Suprapubic skin (tissue), 3 donors: ENCODE data around the gene PTPRH.

Experiments used
- POLR2AphosphoS5 ChIP-seq, 3 donors: sonication (generic); formaldehyde crosslinking; IDR thresholded peaks; one replicate each; pipeline ENCODE4 v1.6.1; 2017; ENCODE audit warnings: antibody characterized with exemption in 3 of 3
- TF ChIP-seq, protein P1 (sequence below), 2 donors: fragments of 200-600 bp in 1 of 2; fragments of 450-650 bp in 1 of 2; sonication (generic) in 1 of 2; IDR thresholded peaks; one replicate each; pipeline ENCODE4 v1.5.1; 2016 to 2019; ENCODE audit warnings: antibody characterized with exemption in 2 of 2, mild to moderate bottlenecking in 1 of 2, moderate library complexity in 1 of 2

DNA sequence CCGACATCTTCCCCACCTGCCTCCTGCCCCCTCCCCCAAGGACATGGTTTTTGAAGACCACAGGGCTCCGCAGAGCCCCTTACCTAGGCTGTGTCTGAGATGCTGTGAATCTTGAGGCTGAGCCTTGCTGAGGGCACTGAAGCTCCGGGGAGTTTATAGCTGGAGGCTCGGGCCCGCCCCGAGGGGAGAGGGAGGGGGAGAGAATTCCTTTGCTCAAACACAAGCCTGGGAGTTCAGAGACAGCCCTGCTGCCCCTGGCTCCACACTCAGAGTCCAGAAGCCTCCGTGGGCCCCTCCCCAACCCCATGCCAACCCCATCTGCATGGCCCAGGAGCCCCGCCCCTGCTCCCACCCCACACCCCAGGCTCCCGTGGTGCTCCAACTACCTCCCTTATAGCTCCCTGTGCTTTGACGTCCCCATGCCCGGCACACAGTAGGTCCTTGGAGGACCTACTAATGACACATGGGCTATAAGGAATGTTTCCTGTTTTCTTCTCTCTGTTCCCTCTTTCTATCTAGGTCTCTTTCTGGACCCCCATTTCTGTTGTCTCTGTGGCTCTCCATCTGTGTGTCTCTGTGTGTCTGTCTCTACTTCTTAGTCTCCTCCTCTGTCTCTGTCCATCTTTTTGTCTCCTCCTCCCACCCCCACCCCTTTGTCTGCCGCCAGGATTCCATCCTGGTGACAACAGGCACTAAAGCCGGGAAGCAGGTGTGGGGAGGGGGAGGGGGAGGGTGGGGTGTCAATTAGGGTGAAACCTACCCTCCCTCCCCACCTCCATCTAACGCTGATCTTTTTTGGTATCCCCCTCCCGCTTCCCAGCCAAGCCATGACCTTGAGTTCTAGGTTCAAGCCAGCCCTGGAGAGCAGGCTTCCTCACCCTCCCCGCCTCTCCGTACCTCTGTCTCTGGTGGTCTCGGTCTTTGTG lies 60.0 kb downstream of the PTPRH start, which contains the start of gene TNNT1:
- TF ChIP-seq, protein P1, sequence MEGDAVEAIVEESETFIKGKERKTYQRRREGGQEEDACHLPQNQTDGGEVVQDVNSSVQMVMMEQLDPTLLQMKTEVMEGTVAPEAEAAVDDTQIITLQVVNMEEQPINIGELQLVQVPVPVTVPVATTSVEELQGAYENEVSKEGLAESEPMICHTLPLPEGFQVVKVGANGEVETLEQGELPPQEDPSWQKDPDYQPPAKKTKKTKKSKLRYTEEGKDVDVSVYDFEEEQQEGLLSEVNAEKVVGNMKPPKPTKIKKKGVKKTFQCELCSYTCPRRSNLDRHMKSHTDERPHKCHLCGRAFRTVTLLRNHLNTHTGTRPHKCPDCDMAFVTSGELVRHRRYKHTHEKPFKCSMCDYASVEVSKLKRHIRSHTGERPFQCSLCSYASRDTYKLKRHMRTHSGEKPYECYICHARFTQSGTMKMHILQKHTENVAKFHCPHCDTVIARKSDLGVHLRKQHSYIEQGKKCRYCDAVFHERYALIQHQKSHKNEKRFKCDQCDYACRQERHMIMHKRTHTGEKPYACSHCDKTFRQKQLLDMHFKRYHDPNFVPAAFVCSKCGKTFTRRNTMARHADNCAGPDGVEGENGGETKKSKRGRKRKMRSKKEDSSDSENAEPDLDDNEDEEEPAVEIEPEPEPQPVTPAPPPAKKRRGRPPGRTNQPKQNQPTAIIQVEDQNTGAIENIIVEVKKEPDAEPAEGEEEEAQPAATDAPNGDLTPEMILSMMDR (IDR thresholded peaks at IDR 0.05), result no peak
- TF ChIP-seq POLR2AphosphoS5 (IDR thresholded peaks at IDR 0.05), result no peak
